ENCODE data around the gene VASP.
A peak's percentile ranks its signal among the peaks of the same experiment; 100 is the strongest.

The VASP gene

GRCh38 chr19:45558399-45558878 lies 51.2 kb downstream of the VASP start:
- peak; percentile 41 to 81 (median 72) for DNase-seq

DNA sequence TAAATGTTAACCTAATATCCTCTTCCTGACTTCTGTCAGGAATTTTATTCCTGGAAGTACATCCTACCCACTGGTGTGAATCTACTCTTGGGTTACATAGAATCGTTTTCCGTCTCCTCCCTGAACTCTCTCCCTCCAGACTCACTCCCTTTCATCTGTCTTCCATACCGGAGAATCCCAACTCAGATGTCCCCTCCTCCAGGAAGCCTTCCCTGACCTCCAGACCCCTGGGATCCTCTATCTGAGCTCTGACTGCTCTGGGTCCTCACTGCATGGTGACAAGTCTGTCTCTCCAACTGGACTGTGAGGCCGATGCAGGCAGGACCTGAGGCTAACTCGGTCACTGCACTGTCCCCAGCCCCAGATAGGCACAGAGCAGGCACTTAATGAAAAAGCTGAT lies 52.8 kb downstream of the VASP start:
- no peak for DNase-seq

GRCh38 chr19:45560686-45561085 lies 53.4 kb downstream of the VASP start:
- no peak for DNase-seq

DNA sequence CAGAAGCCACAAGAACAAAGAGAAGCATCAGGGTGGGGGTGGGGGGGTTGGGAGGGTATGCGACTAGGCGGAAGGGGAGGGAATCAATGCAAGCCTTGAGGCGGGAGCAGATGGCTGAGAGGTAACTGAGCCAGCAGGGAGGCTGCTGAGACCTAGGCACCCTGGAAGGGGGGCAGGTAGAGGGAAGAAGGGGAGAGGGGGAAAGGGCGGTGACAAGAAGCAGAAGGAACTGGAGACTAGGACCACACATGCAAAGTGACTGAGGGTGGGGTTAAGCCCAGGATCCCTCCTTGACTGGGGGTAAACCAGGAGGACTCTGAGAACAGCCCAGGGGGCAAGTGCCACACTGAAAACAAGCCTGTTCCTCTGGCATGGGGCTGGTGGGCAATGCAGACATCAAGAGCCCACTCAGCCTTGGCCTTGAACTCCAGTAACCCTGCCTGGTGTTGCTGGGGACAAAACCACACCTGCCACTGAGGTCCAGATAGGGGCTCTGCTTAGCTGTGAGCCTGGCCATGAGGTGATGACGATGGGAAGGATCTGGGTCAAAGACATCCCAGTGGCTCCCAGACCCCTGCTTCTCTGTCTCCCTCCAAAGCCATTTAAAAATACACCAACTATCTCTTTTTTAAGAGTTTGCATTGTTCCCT lies 57.0 kb downstream of the VASP start:
- peak in 3 of 6 experiments; percentile 5 to 24 (median 18) for DNase-seq

- no peak for DNase-seq
Observed at GRCh38 chr19:45567609-45568008, 60.3 kb downstream of the VASP start.

DNA sequence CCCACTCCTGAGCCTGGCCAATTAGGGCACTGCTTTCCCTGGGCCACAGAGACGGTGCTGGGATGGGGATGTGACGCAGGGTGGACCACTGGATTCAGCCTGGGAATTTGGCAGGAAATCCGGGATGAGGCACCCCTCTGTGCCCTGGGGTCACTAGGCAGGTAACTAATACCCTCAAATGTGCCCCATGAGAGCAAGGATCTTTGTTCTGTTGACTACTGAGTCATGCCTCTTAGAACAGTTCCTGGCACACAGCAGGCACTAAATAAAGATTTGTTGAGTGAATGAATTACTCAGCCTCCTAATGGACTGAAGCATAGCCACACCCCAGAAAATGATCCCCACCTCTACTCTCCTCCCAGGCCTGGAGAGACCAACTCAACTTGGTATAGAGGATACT lies 61.5 kb downstream of the VASP start:
- no peak for DNase-seq

DNA sequence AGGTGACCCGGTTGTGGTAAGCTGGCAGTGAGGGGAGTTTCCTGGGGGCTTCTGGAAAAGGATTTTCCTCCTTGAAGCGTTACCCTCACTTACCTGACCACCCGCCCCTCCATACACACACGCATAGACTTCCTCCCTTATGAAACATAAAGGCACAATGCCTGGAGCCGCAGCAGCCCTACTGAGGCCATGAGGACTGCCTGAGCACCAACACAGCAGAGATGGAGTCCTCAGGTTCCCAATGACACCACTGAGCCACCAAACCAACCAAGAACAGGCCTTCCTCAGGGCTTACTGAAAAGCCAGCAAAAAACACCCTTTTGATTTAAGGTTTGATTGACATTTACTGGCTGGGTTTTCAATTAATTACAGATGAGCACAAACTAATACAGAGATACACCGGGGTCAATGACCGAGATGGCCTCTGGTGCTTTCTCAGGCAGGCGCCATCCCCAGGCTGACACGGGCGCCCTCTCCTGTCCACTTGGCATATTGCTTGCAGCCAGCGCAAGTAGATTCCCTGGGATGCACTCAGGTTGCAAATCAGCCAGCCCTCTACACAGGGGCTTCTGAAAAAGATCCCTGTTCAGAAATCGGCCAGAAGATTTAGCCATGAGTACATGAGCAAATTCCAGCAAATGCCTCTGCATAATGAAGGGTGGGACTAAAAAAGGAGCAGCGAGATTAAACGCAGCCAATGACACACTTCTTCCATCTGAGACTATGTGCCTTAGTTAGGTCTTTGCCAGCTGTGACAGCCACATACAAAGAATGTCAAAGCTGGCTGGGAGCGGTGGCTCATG lies 62.5 kb downstream of the VASP start:
- DNase-seq, result peak; percentile 14 to 46 (median 34)

DNA sequence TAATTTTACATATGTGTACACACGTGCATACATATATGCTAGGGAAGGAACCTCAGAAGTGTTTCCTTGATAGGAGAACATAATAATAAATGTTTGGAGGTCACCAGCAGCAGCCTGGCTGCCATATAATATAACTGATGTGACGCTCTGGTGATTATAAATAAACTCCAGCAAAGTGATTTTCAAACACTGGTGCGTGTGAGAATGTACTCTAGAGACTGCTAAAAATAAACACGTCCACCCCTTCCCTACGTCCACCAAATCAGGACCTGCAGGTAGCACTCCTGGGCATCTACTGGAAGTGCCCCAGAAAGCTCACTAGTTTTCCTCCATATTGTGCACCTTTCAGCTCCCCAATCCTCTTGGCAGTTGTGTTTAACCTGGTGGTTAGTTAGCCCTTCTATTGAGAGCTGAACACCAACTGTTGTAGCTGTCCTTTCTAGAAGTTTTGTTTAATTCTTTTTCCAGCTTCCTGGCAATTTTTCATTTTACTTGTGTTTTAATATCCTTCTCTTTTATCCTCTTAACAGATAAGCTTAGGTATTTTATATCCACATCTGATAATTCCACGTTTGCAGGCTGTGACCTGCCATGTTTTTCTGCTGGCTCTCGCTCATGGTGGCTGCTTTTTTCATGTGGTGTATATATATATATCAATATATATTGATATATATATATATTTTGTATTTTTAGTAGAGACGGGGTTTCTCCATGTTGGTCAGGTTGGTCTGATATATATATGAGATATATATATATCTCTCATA lies 64.4 kb downstream of the VASP start:
- DNase-seq, result no peak

GRCh38 chr19:45574526-45574925 lies 67.2 kb downstream of the VASP start:
- no peak for DNase-seq

DNA sequence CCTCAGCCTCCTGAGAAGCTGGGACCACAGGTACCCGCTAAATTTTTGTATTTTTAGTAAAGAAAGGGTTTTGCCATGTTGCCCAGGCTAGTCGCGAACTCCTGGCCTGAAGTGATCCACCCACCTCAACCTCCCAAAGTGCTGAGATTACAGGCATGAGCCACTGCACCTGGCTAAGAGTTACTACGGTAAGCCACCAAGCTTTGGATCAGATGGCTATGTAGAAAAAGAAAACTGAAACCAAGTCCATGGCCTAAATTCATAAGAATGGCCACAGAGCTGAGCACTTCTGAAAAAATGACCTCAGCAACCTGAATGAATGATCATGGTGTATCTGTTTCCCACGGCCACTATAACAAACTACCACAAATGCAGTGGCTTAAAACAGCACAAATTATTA lies 67.9 kb downstream of the VASP start:
- DNase-seq, result no peak

Measured in stimulated activated naive CD4-positive, alpha-beta T cell (primary cell).